Amniotic epithelial cell (primary cell): Measurements from ENCODE around the gene CCDC7.
"Not testable (repeated sequence)": the region's sequence is repeated elsewhere in the genome, so short reads cannot be mapped to it uniquely, and the experiment has no call there.

ENCODE experiments used
- DNase-seq: peaks from one replicate; pipeline ENCODE4 v3.0.0-alpha.2; 2010; ENCODE audit warnings: low read depth

Gene CCDC7

GRCh38 chr10:32562695-32563094, 116.8 kb downstream of the CCDC7 start:
- DNase-seq: not testable (repeated sequence)

- DNase-seq: peak; percentile 4
Observed at GRCh38 chr10:32577448-32577847, 131.5 kb downstream of the CCDC7 start.

GRCh38 chr10:32582946-32583345, 137.0 kb downstream of the CCDC7 start:
- peak; percentile 10 for DNase-seq

- DNase-seq: not testable (repeated sequence)
Observed at GRCh38 chr10:32598022-32598421, 152.1 kb downstream of the CCDC7 start.

- no peak for DNase-seq
Observed at GRCh38 chr10:32600317-32600716, 154.4 kb downstream of the CCDC7 start.

GRCh38 chr10:32601562-32601961, 155.6 kb downstream of the CCDC7 start:
- DNase-seq: not testable (repeated sequence)

- no peak for DNase-seq
Observed at GRCh38 chr10:32605787-32606186, 159.8 kb downstream of the CCDC7 start.

- DNase-seq: not testable (repeated sequence)
Observed at GRCh38 chr10:32610543-32610942, 164.6 kb downstream of the CCDC7 start.

GRCh38 chr10:32616438-32616837, 170.5 kb downstream of the CCDC7 start:
- DNase-seq: no peak

GRCh38 chr10:32618482-32618881, 172.5 kb downstream of the CCDC7 start:
- peak; percentile 24 for DNase-seq

- no peak for DNase-seq
Observed at GRCh38 chr10:32621969-32622368, 176.0 kb downstream of the CCDC7 start.

GRCh38 chr10:32622409-32622808, 176.5 kb downstream of the CCDC7 start:
- DNase-seq: no peak

GRCh38 chr10:32627183-32627582, 181.2 kb downstream of the CCDC7 start:
- no peak for DNase-seq

GRCh38 chr10:32629910-32630309, 184.0 kb downstream of the CCDC7 start:
- DNase-seq: no peak

- no peak for DNase-seq
Observed at GRCh38 chr10:32646535-32646934, 200.6 kb downstream of the CCDC7 start.

GRCh38 chr10:32650246-32650655, 204.3 kb downstream of the CCDC7 start:
- no peak for DNase-seq

- DNase-seq: not testable (repeated sequence)
Observed at GRCh38 chr10:32657430-32657829, 211.5 kb downstream of the CCDC7 start.

GRCh38 chr10:32661346-32661745, 215.4 kb downstream of the CCDC7 start:
- no peak for DNase-seq

- peak; percentile 1 for DNase-seq
Observed at GRCh38 chr10:32680803-32681557, 235.0 kb downstream of the CCDC7 start.

- DNase-seq: no peak
Observed at GRCh38 chr10:32684291-32684690, 238.4 kb downstream of the CCDC7 start.

GRCh38 chr10:32687116-32687515, 241.2 kb downstream of the CCDC7 start:
- no peak for DNase-seq

- no peak for DNase-seq
Observed at GRCh38 chr10:32687546-32687945, 241.6 kb downstream of the CCDC7 start.

GRCh38 chr10:32692174-32692573, 246.2 kb downstream of the CCDC7 start:
- DNase-seq: peak; percentile 61

- DNase-seq: no peak
Observed at GRCh38 chr10:32693441-32693979, 247.6 kb downstream of the CCDC7 start.
